ENCODE data around the gene ERC2.

GRCh38 chr3:56113231-56113630, 355.0 kb downstream of the ERC2 start:
- no peak for TF ChIP-seq EZH2 (IDR thresholded peaks at IDR 0.05; ENCODE audit: borderline replicate concordance, low read depth, low read length, poor library complexity, severe bottlenecking)
- TF ChIP-seq, protein P1, sequence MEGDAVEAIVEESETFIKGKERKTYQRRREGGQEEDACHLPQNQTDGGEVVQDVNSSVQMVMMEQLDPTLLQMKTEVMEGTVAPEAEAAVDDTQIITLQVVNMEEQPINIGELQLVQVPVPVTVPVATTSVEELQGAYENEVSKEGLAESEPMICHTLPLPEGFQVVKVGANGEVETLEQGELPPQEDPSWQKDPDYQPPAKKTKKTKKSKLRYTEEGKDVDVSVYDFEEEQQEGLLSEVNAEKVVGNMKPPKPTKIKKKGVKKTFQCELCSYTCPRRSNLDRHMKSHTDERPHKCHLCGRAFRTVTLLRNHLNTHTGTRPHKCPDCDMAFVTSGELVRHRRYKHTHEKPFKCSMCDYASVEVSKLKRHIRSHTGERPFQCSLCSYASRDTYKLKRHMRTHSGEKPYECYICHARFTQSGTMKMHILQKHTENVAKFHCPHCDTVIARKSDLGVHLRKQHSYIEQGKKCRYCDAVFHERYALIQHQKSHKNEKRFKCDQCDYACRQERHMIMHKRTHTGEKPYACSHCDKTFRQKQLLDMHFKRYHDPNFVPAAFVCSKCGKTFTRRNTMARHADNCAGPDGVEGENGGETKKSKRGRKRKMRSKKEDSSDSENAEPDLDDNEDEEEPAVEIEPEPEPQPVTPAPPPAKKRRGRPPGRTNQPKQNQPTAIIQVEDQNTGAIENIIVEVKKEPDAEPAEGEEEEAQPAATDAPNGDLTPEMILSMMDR (conservative IDR thresholded peaks at IDR 0.05; ENCODE audit: low read depth, low read length) = no peak

All from A673 (cell line).